Suprapubic skin (tissue), 3 donors: ENCODE measurements around the gene KLRF2.

Experiments
- CTCF ChIP-seq, 2 donors: fragments of 200-600 bp in 1 of 2; fragments of 450-650 bp in 1 of 2; sonication (generic) in 1 of 2; IDR thresholded peaks; one replicate each; pipeline ENCODE4 v1.5.1; 2016 to 2019; ENCODE audit warnings: antibody characterized with exemption in 2 of 2, mild to moderate bottlenecking in 1 of 2, moderate library complexity in 1 of 2
- POLR2AphosphoS5 ChIP-seq, 3 donors: sonication (generic); formaldehyde crosslinking; IDR thresholded peaks; one replicate each; pipeline ENCODE4 v1.6.1; 2017; ENCODE audit warnings: antibody characterized with exemption in 3 of 3

GRCh38 chr12:9936591-9936990 is 55.3 kb downstream of the KLRF2 start:
- TF ChIP-seq CTCF (IDR thresholded peaks at IDR 0.05) (no peak), POLR2AphosphoS5 (IDR thresholded peaks at IDR 0.05) (no peak)
